Fibroblast of lung (primary cell): Measurements from ENCODE around the gene CHML. TPM values are rescaled to one million over a fixed set of nuclear protein-coding genes. Genes with fewer than 3 reads are reported as not detected.

Experiments used
- DNase-seq, 2 donors: peaks; one replicate each; pipeline versions ENCODE4 v3.0.0 to v3.0.0-alpha.2; 2010; ENCODE audit warnings: low read depth in 2 of 2
- H2AFZ ChIP-seq: 2 replicates; pipeline ENCODE4 v1.5.1; 2012; ENCODE audit warnings: low read length, control low read depth, inconsistent platforms
- H3K27ac ChIP-seq: 2 replicates; pipeline ENCODE4 v1.5.1; 2011; ENCODE audit warnings: low read length, control low read depth; ENCODE audit not compliant: insufficient read depth
- H3K27me3 ChIP-seq: 2 replicates; pipeline ENCODE4 v1.5.1; 2011; ENCODE audit warnings: mild to moderate bottlenecking, low read length; ENCODE audit not compliant: control insufficient read depth, insufficient read depth
- H3K36me3 ChIP-seq: 2 replicates; pipeline ENCODE4 v1.5.1; 2011; ENCODE audit warnings: low read length; ENCODE audit not compliant: control insufficient read depth, insufficient read depth
- H3K4me1 ChIP-seq: 2 replicates; pipeline ENCODE4 v1.5.1; 2011; ENCODE audit warnings: low read length; ENCODE audit not compliant: control insufficient read depth, insufficient read depth; ENCODE audit errors: extremely low read depth
- H3K4me2 ChIP-seq: 2 replicates; pipeline ENCODE4 v1.5.1; 2011; ENCODE audit warnings: low read length, control low read depth; ENCODE audit not compliant: insufficient read depth; ENCODE audit errors: extremely low read depth
- H3K4me3 ChIP-seq, 4 experiments: fragments of 200-600 bp in 1 of 4; sonication (generic) in 1 of 4; replicated peaks in 1 of 4; 2 replicates each; pipeline ENCODE4 v1.5.1; 2011 to 2016; ENCODE audit warnings: low read length in 4 of 4, low read depth in 3 of 4, mild to moderate bottlenecking in 3 of 4, control low read depth in 2 of 4, inconsistent platforms in 1 of 4, mixed read lengths in 1 of 4; ENCODE audit not compliant: insufficient read depth in 1 of 4; ENCODE audit errors: control extremely low read depth in 1 of 4
- H3K79me2 ChIP-seq: 2 replicates; pipeline ENCODE4 v1.5.1; 2012; ENCODE audit warnings: mild to moderate bottlenecking, low read length, inconsistent platforms; ENCODE audit not compliant: control insufficient read depth, insufficient read depth
- H3K9ac ChIP-seq: 2 replicates; pipeline ENCODE4 v1.5.1; 2011; ENCODE audit warnings: mild to moderate bottlenecking, low read length, control low read depth; ENCODE audit not compliant: insufficient read depth
- H3K9me3 ChIP-seq: 2 replicates; pipeline ENCODE4 v1.5.1; 2012; ENCODE audit warnings: low read depth, low read length; ENCODE audit not compliant: control insufficient read depth, insufficient read depth
- H4K20me1 ChIP-seq: 2 replicates; pipeline ENCODE4 v1.5.1; 2011; ENCODE audit warnings: low read length; ENCODE audit not compliant: control insufficient read depth, insufficient read depth; ENCODE audit errors: extremely low read depth
- EZH2 ChIP-seq: IDR thresholded peaks from 2 replicates; pipeline ENCODE4 v1.5.1; 2012; ENCODE audit warnings: low read length, control low read depth, mild to moderate bottlenecking; ENCODE audit errors: missing control alignments
- polyA plus RNA-seq, 2 donors: library from polyadenylated mRNA; depleted of rRNA in 1 of 2; stranded (reverse) in 1 of 2; unstranded in 1 of 2; fragments of >200 nt; gene quantifications; 2 replicates each; pipeline ENCODE4 v1.2.1, GENCODE V29; 2011 to 2012; ENCODE audit warnings: missing spikeins in 1 of 2
- total RNA-seq: library from RNA; depleted of rRNA; stranded (reverse); fragments of >200 nt; gene quantifications from 2 replicates; pipeline ENCODE4 v1.2.1, GENCODE V29; 2014
- TF ChIP-seq, protein P1 (sequence below), 2 donors: IDR thresholded peaks in 1 of 2; conservative IDR thresholded peaks in 1 of 2; 1 replicate in 1 of 2; 2 replicates in 1 of 2; pipeline ENCODE4 v1.5.1; 2011 to 2012; ENCODE audit warnings: low read length in 2 of 2, control low read depth in 1 of 2, inconsistent platforms in 1 of 2, low read depth in 1 of 2, mild to moderate bottlenecking in 1 of 2

Gene CHML
- total and polyA plus RNA-seq, 2 donors (not counting 1 experiment from before 2014, with no cell fraction given) = 11.4 to 16.1 TPM

- Histone ChIP-seq H3K4me3 (no peak overlapping the region), H3K9me3 (no peaks in the 10 kb centered on the region), H3K79me2 (no peaks in the 10 kb centered on the region), H3K9ac (no peak overlapping the region), H3K27me3 (no peaks in the 10 kb centered on the region), H3K4me1 (no peaks in the 10 kb centered on the region), H3K36me3 (no peaks in the 10 kb centered on the region), H3K4me2 (no peak overlapping the region), H2AFZ (no peak overlapping the region), H4K20me1 (no peaks in the 10 kb centered on the region), H3K27ac (no peak overlapping the region)
- no peak for DNase-seq
- TF ChIP-seq EZH2 = no peak
- TF ChIP-seq, protein P1, sequence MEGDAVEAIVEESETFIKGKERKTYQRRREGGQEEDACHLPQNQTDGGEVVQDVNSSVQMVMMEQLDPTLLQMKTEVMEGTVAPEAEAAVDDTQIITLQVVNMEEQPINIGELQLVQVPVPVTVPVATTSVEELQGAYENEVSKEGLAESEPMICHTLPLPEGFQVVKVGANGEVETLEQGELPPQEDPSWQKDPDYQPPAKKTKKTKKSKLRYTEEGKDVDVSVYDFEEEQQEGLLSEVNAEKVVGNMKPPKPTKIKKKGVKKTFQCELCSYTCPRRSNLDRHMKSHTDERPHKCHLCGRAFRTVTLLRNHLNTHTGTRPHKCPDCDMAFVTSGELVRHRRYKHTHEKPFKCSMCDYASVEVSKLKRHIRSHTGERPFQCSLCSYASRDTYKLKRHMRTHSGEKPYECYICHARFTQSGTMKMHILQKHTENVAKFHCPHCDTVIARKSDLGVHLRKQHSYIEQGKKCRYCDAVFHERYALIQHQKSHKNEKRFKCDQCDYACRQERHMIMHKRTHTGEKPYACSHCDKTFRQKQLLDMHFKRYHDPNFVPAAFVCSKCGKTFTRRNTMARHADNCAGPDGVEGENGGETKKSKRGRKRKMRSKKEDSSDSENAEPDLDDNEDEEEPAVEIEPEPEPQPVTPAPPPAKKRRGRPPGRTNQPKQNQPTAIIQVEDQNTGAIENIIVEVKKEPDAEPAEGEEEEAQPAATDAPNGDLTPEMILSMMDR (conservative IDR thresholded peaks at IDR 0.05 in 1 of 2, IDR thresholded peaks at IDR 0.05 in 1 of 2; ENCODE audit: low read depth in 1 of 2, low read length in 2 of 2) = no peak
Measured at GRCh38 chr1:241646201-241646600, 6.0 kb upstream of the CHML start.

DNA sequence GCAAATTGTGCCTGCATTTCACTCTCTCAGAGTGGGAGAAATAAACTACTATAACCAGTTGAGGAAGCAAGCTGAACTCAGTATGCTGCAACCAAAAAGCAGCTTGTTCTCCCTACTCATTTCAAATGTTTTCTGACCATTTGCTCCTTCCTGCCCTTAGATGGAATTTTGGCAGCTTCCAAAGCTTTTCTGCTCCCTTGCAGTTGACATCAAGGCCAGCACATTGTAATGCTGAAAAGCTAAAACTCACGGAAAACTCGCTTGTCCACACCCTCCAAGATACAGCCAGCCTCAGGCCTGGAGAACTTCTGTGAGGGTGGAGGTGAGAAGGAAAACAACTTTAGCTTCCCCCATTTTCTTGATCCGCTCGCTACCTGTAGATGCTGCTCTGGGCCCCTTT is 5.0 kb upstream of the CHML start:
- Histone ChIP-seq H3K9me3 (no peaks in the 10 kb centered on the region), H2AFZ (no peak overlapping the region), H3K79me2 (no peaks in the 10 kb centered on the region), H3K4me2 (no peak overlapping the region), H3K27me3 (no peaks in the 10 kb centered on the region), H4K20me1 (no peaks in the 10 kb centered on the region), H3K27ac (no peak overlapping the region), H3K9ac (no peak overlapping the region), H3K4me3 (no peak overlapping the region), H3K36me3 (no peaks in the 10 kb centered on the region), H3K4me1 (no peaks in the 10 kb centered on the region)
- no peak for TF ChIP-seq EZH2
- TF ChIP-seq, protein P1 (conservative IDR thresholded peaks at IDR 0.05 in 1 of 2, IDR thresholded peaks at IDR 0.05 in 1 of 2; ENCODE audit: low read depth in 1 of 2, low read length in 2 of 2) = no peak
- peak in 1 of 2 donors; percentile 23 for DNase-seq

- Histone ChIP-seq H3K79me2 (peaks cover 3% of the 10 kb centered on the region), H3K9ac (no peak overlapping the region), H3K4me2 (no peak overlapping the region), H3K36me3 (no peaks in the 10 kb centered on the region), H2AFZ (no peak overlapping the region), H3K4me3 (no peak overlapping the region), H3K4me1 (no peaks in the 10 kb centered on the region), H3K27ac (no peak overlapping the region), H3K9me3 (no peaks in the 10 kb centered on the region), H4K20me1 (no peaks in the 10 kb centered on the region), H3K27me3 (no peaks in the 10 kb centered on the region)
- TF ChIP-seq, protein P1 (conservative IDR thresholded peaks at IDR 0.05 in 1 of 2, IDR thresholded peaks at IDR 0.05 in 1 of 2; ENCODE audit: low read depth in 1 of 2, low read length in 2 of 2) = no peak
- no peak for TF ChIP-seq EZH2
- DNase-seq = no peak
Measured at GRCh38 chr1:241644259-241644658, 4.1 kb upstream of the CHML start.
